SJCRH30 (cell line): Measurements from ENCODE around the gene SHTN1. TPM values are rescaled to one million over a fixed set of nuclear protein-coding genes. Genes with fewer than 3 reads are reported as not detected.

Experiments
- DNase-seq, 2 experiments: peaks; one replicate each; pipeline ENCODE4 v3.0.0-alpha.2; 2015 to 2020
- H3K27ac ChIP-seq: fragments of 250-450 bp; sonication (Bioruptor Pico); 2 replicates; pipeline ENCODE4 v1.5.1; 2020; ENCODE audit warnings: mild to moderate bottlenecking, moderate library complexity
- H3K27me3 ChIP-seq: fragments of 250-450 bp; sonication (Bioruptor Pico); 2 replicates; pipeline ENCODE4 v1.5.1; 2020; ENCODE audit warnings: mild to moderate bottlenecking, moderate library complexity
- H3K36me3 ChIP-seq: fragments of 250-450 bp; sonication (Bioruptor Pico); 2 replicates; pipeline ENCODE4 v1.5.1; 2020; ENCODE audit warnings: mild to moderate bottlenecking, moderate library complexity
- H3K4me1 ChIP-seq: fragments of 250-450 bp; sonication (Bioruptor Pico); 2 replicates; pipeline ENCODE4 v1.5.1; 2020; ENCODE audit warnings: mild to moderate bottlenecking, moderate library complexity
- H3K4me3 ChIP-seq: fragments of 250-450 bp; sonication (Bioruptor Pico); 2 replicates; pipeline ENCODE4 v1.5.1; 2020; ENCODE audit warnings: mild to moderate bottlenecking, moderate library complexity
- H3K9me3 ChIP-seq: fragments of 250-450 bp; sonication (Bioruptor Pico); replicated peaks from 2 replicates; pipeline ENCODE4 v1.5.1; 2020; ENCODE audit warnings: mild to moderate bottlenecking, moderate library complexity
- total RNA-seq: library from RNA; depleted of rRNA; stranded (reverse); fragments of >200 nt; shearing (Covaris generic); gene quantifications from 2 replicates; pipeline ENCODE4 v1.2.3, GENCODE V29; 2014

SHTN1 gene
- total RNA-seq, 1 experiment from 2014 or later = 8.8 TPM

- no peak overlapping the region for H3K4me3 ChIP-seq
- no peaks in the 10 kb centered on the region for H3K9me3 ChIP-seq
- no peaks in the 10 kb centered on the region for H3K27me3 ChIP-seq
- no peaks in the 10 kb centered on the region; the same call in 1 of the 2 replicates for H3K36me3 ChIP-seq
- no peak overlapping the region for H3K27ac ChIP-seq
- peaks cover 2% of the 10 kb centered on the region; the same call in 1 of the 2 replicates for H3K4me1 ChIP-seq
- DNase-seq = no peak
Measured at GRCh38 chr10:116970050-116970449, 34.9 kb downstream of the SHTN1 start.

- Histone ChIP-seq H3K27me3 (no peaks in the 10 kb centered on the region), H3K4me3 (no peak overlapping the region), H3K36me3 (no peaks in the 10 kb centered on the region; the same call in 1 of the 2 replicates), H3K27ac (no peak overlapping the region), H3K4me1 (no peaks in the 10 kb centered on the region), H3K9me3 (no peaks in the 10 kb centered on the region)
- no peak for DNase-seq
Measured at GRCh38 chr10:116968331-116968730, 36.7 kb downstream of the SHTN1 start.

- Histone ChIP-seq H3K4me1 (no peaks in the 10 kb centered on the region), H3K36me3 (no peaks in the 10 kb centered on the region; the same call in 1 of the 2 replicates), H3K27ac (no peak overlapping the region), H3K27me3 (no peaks in the 10 kb centered on the region), H3K9me3 (no peaks in the 10 kb centered on the region), H3K4me3 (no peak overlapping the region)
- DNase-seq = no peak
Measured at GRCh38 chr10:116961406-116962251, 43.4 kb downstream of the SHTN1 start.

- DNase-seq = no peak
- Histone ChIP-seq H3K27me3 (no peaks in the 10 kb centered on the region), H3K4me3 (no peak overlapping the region), H3K4me1 (no peaks in the 10 kb centered on the region), H3K36me3 (no peaks in the 10 kb centered on the region; the same call in 1 of the 2 replicates), H3K9me3 (no peaks in the 10 kb centered on the region), H3K27ac (no peak overlapping the region)
Measured at GRCh38 chr10:116960066-116960776, 44.8 kb downstream of the SHTN1 start.

- Histone ChIP-seq H3K9me3 (no peaks in the 10 kb centered on the region), H3K27me3 (no peaks in the 10 kb centered on the region), H3K4me3 (no peak overlapping the region), H3K4me1 (peaks cover 2% of the 10 kb centered on the region), H3K36me3 (no peaks in the 10 kb centered on the region), H3K27ac (no peak overlapping the region)
- no peak for DNase-seq
Measured at GRCh38 chr10:116952729-116953128, 52.3 kb downstream of the SHTN1 start.

GRCh38 chr10:116948530-116948870 is 56.5 kb downstream of the SHTN1 start:
- H3K4me1 ChIP-seq = peaks cover 7% of the 10 kb centered on the region
- no peaks in the 10 kb centered on the region for H3K27me3 ChIP-seq
- H3K27ac ChIP-seq = no peak overlapping the region
- DNase-seq = no peak
- no peak overlapping the region for H3K4me3 ChIP-seq
- no peaks in the 10 kb centered on the region; the same call in 1 of the 2 replicates for H3K36me3 ChIP-seq
- H3K9me3 ChIP-seq = no peaks in the 10 kb centered on the region

- Histone ChIP-seq H3K9me3 (no peaks in the 10 kb centered on the region), H3K4me3 (no peak overlapping the region), H3K4me1 (peaks cover 7% of the 10 kb centered on the region), H3K36me3 (no peaks in the 10 kb centered on the region; the same call in 1 of the 2 replicates), H3K27me3 (no peaks in the 10 kb centered on the region), H3K27ac (peak overlapping the region; percentile 38)
- no peak for DNase-seq
Measured at GRCh38 chr10:116947841-116948529, 57.0 kb downstream of the SHTN1 start.

- H3K9me3 ChIP-seq = no peaks in the 10 kb centered on the region
- DNase-seq = no peak
- H3K27me3 ChIP-seq = no peaks in the 10 kb centered on the region
- no peak overlapping the region for H3K4me3 ChIP-seq
- peaks cover 7% of the 10 kb centered on the region for H3K4me1 ChIP-seq
- no peak overlapping the region for H3K27ac ChIP-seq
- H3K36me3 ChIP-seq = peaks cover under 1% of the 10 kb centered on the region
Measured at GRCh38 chr10:116944911-116945310, 60.1 kb downstream of the SHTN1 start.

GRCh38 chr10:116931806-116932205 is 73.2 kb downstream of the SHTN1 start:
- no peak for DNase-seq
- no peaks in the 10 kb centered on the region for H3K36me3 ChIP-seq
- H3K4me3 ChIP-seq = no peak overlapping the region
- H3K27ac ChIP-seq = no peak overlapping the region
- H3K4me1 ChIP-seq = no peaks in the 10 kb centered on the region
- no peaks in the 10 kb centered on the region for H3K9me3 ChIP-seq
- H3K27me3 ChIP-seq = no peaks in the 10 kb centered on the region

- Histone ChIP-seq H3K9me3 (no peaks in the 10 kb centered on the region), H3K36me3 (0 out of 2 replicates have a peak, but pooled peaks cover 2% of the 10 kb centered on the region), H3K4me1 (no peaks in the 10 kb centered on the region; the same call in 1 of the 2 replicates), H3K27me3 (no peaks in the 10 kb centered on the region), H3K27ac (no peak overlapping the region), H3K4me3 (no peak overlapping the region)
- no peak for DNase-seq
Measured at GRCh38 chr10:116926426-116926825, 78.6 kb downstream of the SHTN1 start.

GRCh38 chr10:116925056-116925455 is 79.9 kb downstream of the SHTN1 start:
- Histone ChIP-seq H3K4me1 (no peaks in the 10 kb centered on the region; the same call in 1 of the 2 replicates), H3K27ac (no peak overlapping the region), H3K27me3 (no peaks in the 10 kb centered on the region), H3K9me3 (no peaks in the 10 kb centered on the region), H3K36me3 (0 out of 2 replicates have a peak, but pooled peaks cover 2% of the 10 kb centered on the region), H3K4me3 (no peak overlapping the region)
- no peak for DNase-seq

- Histone ChIP-seq H3K4me1 (peaks cover 5% of the 10 kb centered on the region; the same call in 1 of the 2 replicates), H3K27ac (no peak overlapping the region), H3K27me3 (no peaks in the 10 kb centered on the region), H3K9me3 (no peaks in the 10 kb centered on the region), H3K4me3 (no peak overlapping the region), H3K36me3 (peaks cover 5% of the 10 kb centered on the region; the same call in 1 of the 2 replicates)
- DNase-seq = no peak
Measured at GRCh38 chr10:116919706-116920105, 85.3 kb downstream of the SHTN1 start.

GRCh38 chr10:116919164-116919563 is 85.8 kb downstream of the SHTN1 start:
- H3K27ac ChIP-seq = no peak overlapping the region

GRCh38 chr10:116918583-116918982 is 86.4 kb downstream of the SHTN1 start:
- no peaks in the 10 kb centered on the region for H3K9me3 ChIP-seq
- H3K36me3 ChIP-seq = peaks cover 5% of the 10 kb centered on the region; the same call in 1 of the 2 replicates
- no peak for DNase-seq
- H3K27me3 ChIP-seq = no peaks in the 10 kb centered on the region
- no peak overlapping the region for H3K4me3 ChIP-seq
- H3K4me1 ChIP-seq = peaks cover 5% of the 10 kb centered on the region; the same call in 1 of the 2 replicates
- no peak overlapping the region for H3K27ac ChIP-seq

More at GRCh38 chr10:116919164-116919563, 85.8 kb downstream of the SHTN1 start:
- DNase-seq = no peak
- Histone ChIP-seq H3K36me3 (peaks cover 5% of the 10 kb centered on the region; the same call in 1 of the 2 replicates), H3K4me1 (peaks cover 5% of the 10 kb centered on the region; the same call in 1 of the 2 replicates), H3K4me3 (no peak overlapping the region), H3K27me3 (no peaks in the 10 kb centered on the region), H3K9me3 (no peaks in the 10 kb centered on the region)
